GM10248 (cell line): ENCODE measurements around the gene CRACDL.

Source experiments
- CTCF ChIA-PET: fragments of 300-600 bp; sonication (Branson Sonifier 250); formaldehyde crosslinking; extraction: SDS; loops from one replicate; lab custom pipeline; 2021; ENCODE audit warnings: antibody characterized with exemption; lab: Yijun Ruan, JAX
- POLR2A ChIA-PET: fragments of 350-650 bp; sonication (Branson Sonifier 250); formaldehyde crosslinking; extraction: SDS; loops from one replicate; lab custom pipeline; 2020; ENCODE audit warnings: antibody characterized with exemption; lab: Yijun Ruan, JAX
- DNase-seq: peaks from one replicate; pipeline ENCODE4 v3.0.0; 2012; ENCODE audit errors: extremely low spot score
- TF ChIP-seq, protein P1 (sequence below): IDR thresholded peaks from 2 replicates; pipeline ENCODE4 v1.5.1; 2012; ENCODE audit warnings: mild to moderate bottlenecking, low read depth; ENCODE audit errors: extremely low read depth, missing control alignments, control extremely low read depth

The CRACDL gene

GRCh38 chr2:98821629-98822135 lies 114.3 kb downstream of the CRACDL start:
- ChIA-PET CTCF (no interaction called here), POLR2A (no interaction called here)

DNA sequence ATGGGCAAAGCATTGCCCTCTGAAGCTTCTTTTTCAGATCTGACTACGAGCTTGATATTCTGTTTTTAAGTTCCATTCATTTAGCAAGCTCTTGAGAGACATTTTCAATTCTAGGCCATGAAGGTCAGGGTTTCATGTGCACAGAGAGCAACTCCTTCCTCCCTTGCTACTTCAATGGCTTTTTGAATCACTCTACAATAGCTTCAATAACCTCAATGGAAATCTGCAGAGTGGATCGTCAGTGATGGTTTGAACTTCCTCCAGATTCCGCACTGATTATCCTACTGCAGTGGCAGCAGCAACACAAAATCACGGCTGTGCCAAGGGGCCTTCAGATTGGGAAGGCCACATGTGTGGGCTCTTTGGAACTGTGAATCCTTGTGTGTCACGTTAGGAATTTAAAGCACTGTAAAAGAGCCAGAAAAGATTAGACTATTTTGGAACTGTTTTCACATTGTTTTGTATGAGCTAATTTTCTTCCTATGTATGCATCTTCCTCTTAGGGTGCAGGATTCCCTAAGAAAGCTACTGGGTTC lies 116.7 kb downstream of the CRACDL start:
- CTCF ChIA-PET: interaction anchor here (1.5 kb wide), 1 partner anchor 112 kb away, joined by 3 read pairs; no protein-coding TSS in a partner anchor
- DNase-seq: no peak
- TF ChIP-seq, protein P1, sequence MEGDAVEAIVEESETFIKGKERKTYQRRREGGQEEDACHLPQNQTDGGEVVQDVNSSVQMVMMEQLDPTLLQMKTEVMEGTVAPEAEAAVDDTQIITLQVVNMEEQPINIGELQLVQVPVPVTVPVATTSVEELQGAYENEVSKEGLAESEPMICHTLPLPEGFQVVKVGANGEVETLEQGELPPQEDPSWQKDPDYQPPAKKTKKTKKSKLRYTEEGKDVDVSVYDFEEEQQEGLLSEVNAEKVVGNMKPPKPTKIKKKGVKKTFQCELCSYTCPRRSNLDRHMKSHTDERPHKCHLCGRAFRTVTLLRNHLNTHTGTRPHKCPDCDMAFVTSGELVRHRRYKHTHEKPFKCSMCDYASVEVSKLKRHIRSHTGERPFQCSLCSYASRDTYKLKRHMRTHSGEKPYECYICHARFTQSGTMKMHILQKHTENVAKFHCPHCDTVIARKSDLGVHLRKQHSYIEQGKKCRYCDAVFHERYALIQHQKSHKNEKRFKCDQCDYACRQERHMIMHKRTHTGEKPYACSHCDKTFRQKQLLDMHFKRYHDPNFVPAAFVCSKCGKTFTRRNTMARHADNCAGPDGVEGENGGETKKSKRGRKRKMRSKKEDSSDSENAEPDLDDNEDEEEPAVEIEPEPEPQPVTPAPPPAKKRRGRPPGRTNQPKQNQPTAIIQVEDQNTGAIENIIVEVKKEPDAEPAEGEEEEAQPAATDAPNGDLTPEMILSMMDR: no peak
- POLR2A ChIA-PET: no interaction called here

More at GRCh38 chr2:98821629-98822135, 114.3 kb downstream of the CRACDL start:
- TF ChIP-seq, protein P1: no peak
- no peak for DNase-seq

DNA sequence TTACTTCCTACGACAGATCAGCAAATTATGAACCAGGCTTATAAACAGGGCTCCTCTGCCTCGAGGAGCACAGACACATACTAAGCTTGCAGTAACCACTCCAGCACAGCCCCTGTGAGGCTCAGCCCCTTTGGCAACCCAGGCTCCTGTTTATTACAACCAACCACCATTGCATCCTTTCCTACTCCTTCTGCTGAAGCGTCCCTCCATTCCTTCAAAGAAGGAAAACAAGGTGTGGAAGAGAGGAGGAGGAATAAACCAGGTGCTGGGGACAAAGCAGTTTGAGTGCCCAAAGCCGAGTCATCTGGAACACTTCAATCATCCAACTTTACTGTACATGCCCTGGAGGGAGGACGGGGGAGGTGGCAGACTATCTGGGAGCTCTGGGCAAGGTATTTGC lies 117.9 kb downstream of the CRACDL start:
- DNase-seq: no peak
- CTCF ChIA-PET: interaction anchor here (1.2 to 1.5 kb wide), 3 partner anchors 10 to 169 kb away, joined by 3 to 5 read pairs (median 4); no protein-coding TSS in a partner anchor
- TF ChIP-seq, protein P1: no peak
- POLR2A ChIA-PET: no interaction called here

- TF ChIP-seq, protein P1: no peak
- POLR2A ChIA-PET: no interaction called here
- CTCF ChIA-PET: interaction anchor here (0.9 kb wide), 1 partner anchor 9 kb away, joined by 3 read pairs; no protein-coding TSS in a partner anchor
- no peak for DNase-seq
Observed at GRCh38 chr2:98816281-98816680, 119.7 kb downstream of the CRACDL start.

DNA sequence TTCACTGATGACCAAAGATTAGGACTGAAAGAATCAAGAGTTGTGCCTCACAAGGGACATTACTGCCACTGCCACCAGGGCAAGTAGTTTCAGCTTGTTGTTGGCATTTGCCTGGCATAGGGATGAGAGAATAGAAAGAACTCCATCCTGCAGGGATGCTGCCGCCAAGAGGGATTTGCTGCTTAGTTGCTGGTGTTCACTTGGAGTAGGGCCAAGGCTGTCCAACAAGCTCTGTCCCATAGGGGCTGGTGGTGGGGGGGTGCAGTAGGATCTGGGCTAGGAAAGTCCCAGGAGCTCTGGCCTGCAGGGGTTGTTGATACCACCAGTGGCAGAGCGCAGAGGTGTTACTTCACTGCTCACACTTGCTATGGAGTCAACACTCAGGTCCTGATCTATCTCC lies 120.2 kb downstream of the CRACDL start:
- ChIA-PET CTCF (interaction anchor here (0.9 kb wide), 1 partner anchor 9 kb away, joined by 3 read pairs; no protein-coding TSS in a partner anchor), POLR2A (no interaction called here)
- DNase-seq: no peak

GRCh38 chr2:98811766-98812165 lies 124.3 kb downstream of the CRACDL start:
- TF ChIP-seq, protein P1: no peak
- ChIA-PET CTCF (no interaction called here), POLR2A (no interaction called here)
- no peak for DNase-seq

More for the DNA sequence above, 120.2 kb downstream of the CRACDL start:
- TF ChIP-seq, protein P1: no peak
